Activated T-cell treated with anti-CD3 and anti-CD28 coated beads, Interleukin-2, amount 50 U/mL, for 48 hours (primary cell): ENCODE measurements around the gene LAMTOR4.

Experiments used
- DNase-seq, 2 experiments: peaks; one replicate each; pipeline ENCODE4 v3.0.0-alpha.2; 2020

Gene LAMTOR4

GRCh38 chr7:100154651-100155491, 6.2 kb downstream of the LAMTOR4 start:
- DNase-seq, result no peak

GRCh38 chr7:100155553-100156317, 7.0 kb downstream of the LAMTOR4 start:
- no peak for DNase-seq

- no peak for DNase-seq
Measured at GRCh38 chr7:100156331-100157068, 7.8 kb downstream of the LAMTOR4 start.

GRCh38 chr7:100157069-100157333, 8.3 kb downstream of the LAMTOR4 start:
- DNase-seq, result no peak

- peak in 1 of 2 experiments; percentile 40 for DNase-seq
Measured at GRCh38 chr7:100157334-100158228, 8.9 kb downstream of the LAMTOR4 start.

GRCh38 chr7:100158229-100159098, 9.7 kb downstream of the LAMTOR4 start, which contains the start of gene TRAPPC14:
Gene TRAPPC14 (minus strand): TSS chr7:100158723. CDS start chr7:100158499, 224 bp downstream.
- peak; percentile 94 to 96 for DNase-seq

GRCh38 chr7:100159099-100159623, 10.4 kb downstream of the LAMTOR4 start:
- peak in 1 of 2 experiments; percentile 40 for DNase-seq

- no peak for DNase-seq
Measured at GRCh38 chr7:100160067-100160466, 11.3 kb downstream of the LAMTOR4 start.

- DNase-seq, result no peak
Measured at GRCh38 chr7:100163006-100163531, 14.4 kb downstream of the LAMTOR4 start.

GRCh38 chr7:100163871-100164270, 15.2 kb downstream of the LAMTOR4 start:
- no peak for DNase-seq

- DNase-seq, result peak; percentile 51 to 63
Measured at GRCh38 chr7:100166317-100166940, 17.7 kb downstream of the LAMTOR4 start.

- DNase-seq, result no peak
Measured at GRCh38 chr7:100166970-100167911, 18.5 kb downstream of the LAMTOR4 start.

GRCh38 chr7:100167912-100168323, 19.2 kb downstream of the LAMTOR4 start:
- DNase-seq, result no peak

GRCh38 chr7:100169147-100169850, 20.6 kb downstream of the LAMTOR4 start:
- peak; percentile 49 to 51 for DNase-seq

- no peak for DNase-seq
Measured at GRCh38 chr7:100170101-100170897, 21.6 kb downstream of the LAMTOR4 start.

- DNase-seq, result peak in 1 of 2 experiments; percentile 53
Measured at GRCh38 chr7:100171087-100171681, 22.5 kb downstream of the LAMTOR4 start.

- no peak for DNase-seq
Measured at GRCh38 chr7:100171840-100172239, 23.1 kb downstream of the LAMTOR4 start.
